Transverse colon (tissue), 4 donors: ENCODE data around the gene ITGA1. TPM values are rescaled to one million over a fixed set of nuclear protein-coding genes. Genes with fewer than 3 reads are reported as not detected.

Source experiments
- DNase-seq: peaks from one replicate; pipeline ENCODE4 v3.0.0-alpha.2; 2019
- H3K27ac ChIP-seq, 4 donors: fragments of 200-600 bp; sonication (generic); 2 replicates each; pipeline ENCODE4 v1.5.1; 2016 to 2018; ENCODE audit warnings: inconsistent platforms in 4 of 4
- H3K27me3 ChIP-seq: fragments of 200-600 bp; sonication (generic); 2 replicates; pipeline ENCODE4 v1.5.1; 2017; ENCODE audit warnings: inconsistent platforms
- H3K36me3 ChIP-seq, 4 donors: fragments of 200-600 bp; sonication (generic); 2 replicates each; pipeline ENCODE4 v1.5.1; 2017 to 2019; ENCODE audit warnings: inconsistent platforms in 4 of 4
- H3K4me1 ChIP-seq, 4 donors: fragments of 200-600 bp; sonication (generic); 2 replicates each; pipeline ENCODE4 v1.5.1; 2017 to 2020; ENCODE audit warnings: inconsistent platforms in 4 of 4
- H3K4me3 ChIP-seq, 4 donors: fragments of 200-600 bp; sonication (generic); 1 replicate in 1 of 4; 2 replicates in 3 of 4; pipeline versions ENCODE4 v1.5.1 to v1.6.1; 2017 to 2019; ENCODE audit warnings: inconsistent platforms in 4 of 4
- H3K9me3 ChIP-seq, 2 donors: fragments of 200-600 bp; sonication (generic); 2 replicates each; pipeline ENCODE4 v1.5.1; 2017 to 2019; ENCODE audit warnings: inconsistent platforms in 2 of 2
- EP300 ChIP-seq: sonication (generic); formaldehyde crosslinking; IDR thresholded peaks from one replicate; pipeline ENCODE4 v1.6.1; 2017; ENCODE audit warnings: antibody characterized with exemption, low read depth
- POLR2A ChIP-seq: fragments of 450-650 bp; IDR thresholded peaks from one replicate; pipeline ENCODE4 v1.6.1; 2016; ENCODE audit warnings: antibody characterized with exemption, mild to moderate bottlenecking, moderate library complexity
- POLR2AphosphoS5 ChIP-seq, 3 donors: sonication (generic); formaldehyde crosslinking; IDR thresholded peaks; one replicate each; pipeline ENCODE4 v1.6.1; 2016; ENCODE audit warnings: antibody characterized with exemption in 3 of 3
- WGBS, 2 donors: methylation state at CpG; one replicate each; pipeline ENCODE4 v1.1.5; 2018; ENCODE audit warnings: low coverage in 1 of 2; 5-methylcytosine and 5-hydroxymethylcytosine counted together
- in situ Hi-C, 4 donors: fragments of 200-750 bp; cut with MboI; loops; one replicate each; pipeline versions ENCODE4 v1.15.0 to v1.15.1; 2017; ENCODE audit warnings: low sequenced_read_pairs in 3 of 4, low pct_ligation_motif_present in 1 of 4, low pct_unique_long_range_greater_than_20kb in 1 of 4
- intact Hi-C: fragments of 100-400 bp; cut with DNase I; formaldehyde crosslinking; loops from one replicate; pipeline ENCODE4 v1.15.1; 2023; ENCODE audit warnings: low total_unique reads
- total RNA-seq, 4 donors: library from RNA; depleted of rRNA; stranded (reverse); fragments of >200 nt; gene quantifications; one replicate each; pipeline ENCODE4 v1.1.0, GENCODE V29; 2016
- TF ChIP-seq, protein P1 (sequence below), 5 experiments: fragments of 200-600 bp in 3 of 5; fragments of 450-650 bp in 2 of 5; sonication (generic) in 3 of 5; IDR thresholded peaks; 1 replicate in 2 of 5; 2 replicates in 3 of 5; pipeline ENCODE4 v1.5.1; 2016 to 2017; ENCODE audit warnings: antibody characterized with exemption in 5 of 5, inconsistent platforms in 3 of 5, mild to moderate bottlenecking in 2 of 5, moderate library complexity in 1 of 5

ITGA1 gene
- total RNA-seq, 4 donors from 2014 or later: 42.6 to 83.2 (median 48.0) TPM

DNA sequence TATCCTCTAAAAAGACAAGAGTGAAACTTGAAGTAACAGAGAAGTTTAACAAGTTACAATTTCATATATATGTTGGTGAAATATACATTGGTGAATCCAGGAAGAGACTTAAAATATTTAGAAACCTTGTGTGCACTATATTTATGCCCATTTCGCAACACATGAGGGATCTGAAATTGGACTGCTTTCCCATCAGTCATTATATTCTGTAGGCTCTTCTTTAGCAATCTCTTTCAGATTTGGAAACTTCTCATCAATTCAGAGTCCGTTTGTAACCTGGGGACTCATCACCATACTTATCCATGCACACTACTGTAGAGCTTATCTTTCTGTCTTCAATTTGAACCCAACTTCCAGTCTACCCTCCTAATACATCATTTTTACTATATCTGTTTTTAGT, 2.1 kb downstream of the ITGA1 start:
- peaks cover 0 to 43% (median 14%) of the 10 kb centered on the region in 4 donors for H3K4me1 ChIP-seq
- no peaks in the 10 kb centered on the region for H3K36me3 ChIP-seq
- peak overlapping the region; percentile 91 to 98 (median 95) for H3K27ac ChIP-seq
- peak overlapping the region; percentile 2 to 77 (median 70) for H3K4me3 ChIP-seq
- DNase-seq: no peak
- no peaks in the 10 kb centered on the region for H3K9me3 ChIP-seq
- 53 to 67% methylated on average over 2 of the region's 2 CpGs for WGBS, 2 donors
- intact Hi-C loops: loop anchor here (5.0 kb wide), 1 partner anchor 127 kb away; no protein-coding TSS in a partner anchor
- H3K27me3 ChIP-seq: no peaks in the 10 kb centered on the region
- in situ Hi-C loops: loop anchor here (10.0 to 25.0 kb wide), 3 partner anchors 122 to 297 kb away; no protein-coding TSS in a partner anchor
- TF ChIP-seq, protein P1, sequence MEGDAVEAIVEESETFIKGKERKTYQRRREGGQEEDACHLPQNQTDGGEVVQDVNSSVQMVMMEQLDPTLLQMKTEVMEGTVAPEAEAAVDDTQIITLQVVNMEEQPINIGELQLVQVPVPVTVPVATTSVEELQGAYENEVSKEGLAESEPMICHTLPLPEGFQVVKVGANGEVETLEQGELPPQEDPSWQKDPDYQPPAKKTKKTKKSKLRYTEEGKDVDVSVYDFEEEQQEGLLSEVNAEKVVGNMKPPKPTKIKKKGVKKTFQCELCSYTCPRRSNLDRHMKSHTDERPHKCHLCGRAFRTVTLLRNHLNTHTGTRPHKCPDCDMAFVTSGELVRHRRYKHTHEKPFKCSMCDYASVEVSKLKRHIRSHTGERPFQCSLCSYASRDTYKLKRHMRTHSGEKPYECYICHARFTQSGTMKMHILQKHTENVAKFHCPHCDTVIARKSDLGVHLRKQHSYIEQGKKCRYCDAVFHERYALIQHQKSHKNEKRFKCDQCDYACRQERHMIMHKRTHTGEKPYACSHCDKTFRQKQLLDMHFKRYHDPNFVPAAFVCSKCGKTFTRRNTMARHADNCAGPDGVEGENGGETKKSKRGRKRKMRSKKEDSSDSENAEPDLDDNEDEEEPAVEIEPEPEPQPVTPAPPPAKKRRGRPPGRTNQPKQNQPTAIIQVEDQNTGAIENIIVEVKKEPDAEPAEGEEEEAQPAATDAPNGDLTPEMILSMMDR (IDR thresholded peaks at IDR 0.05): no peak
- TF ChIP-seq POLR2A: no peak
- no peak for TF ChIP-seq EP300
- TF ChIP-seq POLR2AphosphoS5 (IDR thresholded peaks at IDR 0.05): no peak

DNA sequence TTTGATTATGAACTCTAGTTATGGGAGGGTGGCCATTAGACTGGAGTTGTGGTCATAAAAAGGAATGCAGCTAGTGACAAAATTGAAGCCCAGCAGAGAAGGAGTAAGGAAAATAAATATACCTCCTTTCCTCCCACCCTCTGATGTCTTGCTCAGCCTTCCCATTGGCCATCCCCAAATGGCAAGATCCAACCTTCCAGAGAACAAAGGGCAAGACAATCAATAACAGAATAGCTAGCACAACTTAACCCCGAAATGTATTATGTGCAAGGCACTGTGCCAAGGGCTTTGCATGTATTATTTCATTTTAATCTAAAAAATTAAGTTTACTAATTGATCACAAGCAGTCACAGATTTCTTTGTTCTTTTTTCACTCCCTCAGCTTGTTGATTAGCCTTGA, 3.6 kb downstream of the ITGA1 start:
- TF ChIP-seq POLR2A: no peak
- no peak for TF ChIP-seq EP300
- TF ChIP-seq POLR2AphosphoS5 (IDR thresholded peaks at IDR 0.05): no peak
- no peak for DNase-seq
- in situ Hi-C loops: loop anchor here in 3 of 4 donors (25.0 kb wide), 2 partner anchors 121 to 296 kb away; no protein-coding TSS in a partner anchor
- 86 to 88% methylated on average over 1 of the region's 1 CpG for WGBS, 2 donors
- no peaks in the 10 kb centered on the region for H3K36me3 ChIP-seq
- peak overlapping the region; percentile 91 to 98 (median 95) for H3K27ac ChIP-seq
- peaks cover 0 to 54% (median 21%) of the 10 kb centered on the region in 4 donors for H3K4me1 ChIP-seq
- no peak overlapping the region for H3K4me3 ChIP-seq
- no peaks in the 10 kb centered on the region for H3K27me3 ChIP-seq
- H3K9me3 ChIP-seq: no peaks in the 10 kb centered on the region
- intact Hi-C loops: no loop called here

DNA sequence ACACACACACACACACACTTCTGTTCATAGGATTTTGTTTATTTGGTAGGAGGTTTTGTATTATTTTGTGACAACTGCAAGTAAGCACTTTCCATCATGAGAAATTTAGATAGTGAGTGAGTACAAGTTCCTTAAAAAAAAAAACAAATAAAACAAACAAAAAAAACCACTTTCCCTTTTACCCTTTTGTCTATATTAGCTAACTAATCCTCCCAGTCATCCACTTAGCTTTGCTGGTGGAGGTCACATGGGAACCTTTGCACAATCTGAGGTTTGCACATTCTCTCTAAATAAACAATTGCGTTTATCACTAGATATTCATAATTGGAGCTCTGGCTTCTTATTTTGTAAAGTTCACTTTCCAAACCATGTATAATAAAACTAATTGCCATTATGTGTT, 6.8 kb downstream of the ITGA1 start:
- no peak for DNase-seq
- no peak for TF ChIP-seq EP300
- TF ChIP-seq POLR2A: no peak
- TF ChIP-seq POLR2AphosphoS5 (IDR thresholded peaks at IDR 0.05): peak in 2 of 3 donors; percentile 20 to 28
- in situ Hi-C loops: loop anchor here in 3 of 4 donors (25.0 kb wide), 2 partner anchors 118 to 293 kb away; no protein-coding TSS in a partner anchor
- peak overlapping the region; percentile 89 to 98 (median 93) for H3K27ac ChIP-seq
- H3K36me3 ChIP-seq: no peaks in the 10 kb centered on the region
- WGBS, 2 donors: 58 to 62% methylated on average over 1 of the region's 1 CpG
- H3K27me3 ChIP-seq: no peaks in the 10 kb centered on the region
- H3K4me1 ChIP-seq: peaks cover 4 to 68% (median 38%) of the 10 kb centered on the region in 4 donors
- intact Hi-C loops: no loop called here
- no peak overlapping the region for H3K4me3 ChIP-seq
- H3K9me3 ChIP-seq: no peaks in the 10 kb centered on the region

DNA sequence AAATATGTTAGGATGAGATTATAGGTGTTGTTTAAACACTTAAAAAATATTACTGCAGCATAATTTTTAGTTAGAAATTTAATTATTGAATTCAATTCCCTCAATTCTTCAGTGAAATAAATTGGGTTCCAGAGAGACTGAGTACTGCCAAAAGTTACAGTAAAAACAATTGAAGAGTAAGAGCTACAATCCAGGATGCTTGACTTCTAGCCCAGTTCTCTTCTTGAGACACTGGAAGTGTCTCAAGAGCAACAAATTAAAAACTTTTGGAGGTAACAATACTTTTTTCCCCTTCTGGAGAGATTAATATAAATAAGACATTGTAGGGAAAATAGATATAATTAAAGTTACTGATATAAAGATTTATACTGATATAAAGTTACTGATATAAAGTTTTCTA, 8.3 kb downstream of the ITGA1 start:
- in situ Hi-C loops: loop anchor here in 3 of 4 donors (25.0 kb wide), 2 partner anchors 116 to 291 kb away; no protein-coding TSS in a partner anchor
- H3K27ac ChIP-seq: peak overlapping the region; percentile 89 to 98 (median 93)
- DNase-seq: no peak
- H3K9me3 ChIP-seq: no peaks in the 10 kb centered on the region
- H3K36me3 ChIP-seq: no peaks in the 10 kb centered on the region
- intact Hi-C loops: no loop called here
- no peaks in the 10 kb centered on the region for H3K27me3 ChIP-seq
- peaks cover 5 to 63% (median 39%) of the 10 kb centered on the region in 4 donors for H3K4me1 ChIP-seq
- no peak overlapping the region for H3K4me3 ChIP-seq
- TF ChIP-seq POLR2A: no peak
- no peak for TF ChIP-seq POLR2AphosphoS5 (IDR thresholded peaks at IDR 0.05)
- TF ChIP-seq, protein P1 (IDR thresholded peaks at IDR 0.05): no peak
- TF ChIP-seq EP300: no peak

DNA sequence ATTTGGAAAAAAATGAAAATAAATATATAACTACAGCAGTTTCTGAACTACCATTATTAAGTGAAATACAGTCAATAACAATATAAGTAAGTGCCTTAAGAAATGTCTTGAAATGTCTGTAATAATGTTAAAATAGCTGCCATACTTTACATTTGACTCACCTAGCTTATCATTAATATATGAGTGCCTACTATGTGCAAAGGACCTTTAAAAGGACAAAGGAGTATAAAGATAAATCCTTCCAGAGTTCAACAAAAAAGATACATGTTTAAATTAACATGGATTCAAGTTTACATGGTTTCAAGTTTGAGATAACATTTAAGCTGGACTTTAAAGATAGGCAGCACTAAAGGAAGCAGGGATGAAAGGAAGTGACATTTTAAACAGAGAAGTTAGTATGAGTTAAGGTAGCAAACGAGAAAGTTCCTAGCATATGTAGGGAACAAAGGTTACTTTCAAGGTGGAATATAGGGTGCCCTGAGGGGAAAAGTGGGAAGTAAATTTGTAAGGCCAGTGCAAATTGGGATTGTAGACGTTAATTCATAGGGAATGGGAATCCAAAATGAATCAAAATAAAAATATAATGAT, 8.9 kb downstream of the ITGA1 start:
- Histone ChIP-seq H3K4me3 (no peak overlapping the region), H3K36me3 (no peaks in the 10 kb centered on the region), H3K4me1 (peaks cover 9 to 64% (median 42%) of the 10 kb centered on the region in 4 donors), H3K27ac (peak overlapping the region; percentile 89 to 98 (median 93)), H3K9me3 (no peaks in the 10 kb centered on the region), H3K27me3 (no peaks in the 10 kb centered on the region)
- in situ Hi-C loops: loop anchor here in 3 of 4 donors (25.0 kb wide), 2 partner anchors 116 to 291 kb away; no protein-coding TSS in a partner anchor
- DNase-seq: no peak
- WGBS, 2 donors: 58 to 64% methylated on average over 2 of the region's 2 CpGs
- TF ChIP-seq, protein P1 (IDR thresholded peaks at IDR 0.05): no peak
- no peak for TF ChIP-seq EP300
- no peak for TF ChIP-seq POLR2AphosphoS5 (IDR thresholded peaks at IDR 0.05)
- TF ChIP-seq POLR2A: no peak
- intact Hi-C loops: no loop called here
